NB4 (cell line): ENCODE measurements around the gene NHLRC2.

Experiments
- MAX ChIP-seq: IDR thresholded peaks from 2 replicates; pipeline ENCODE4 v1.6.1; 2011; ENCODE audit warnings: low read depth, low read length
- MYC ChIP-seq: IDR thresholded peaks from 2 replicates; pipeline ENCODE4 v1.6.1; 2011; ENCODE audit warnings: low read depth, low read length
- POLR2A ChIP-seq: IDR thresholded peaks from 2 replicates; pipeline ENCODE4 v1.6.1; 2011; ENCODE audit warnings: mild to moderate bottlenecking; ENCODE audit not compliant: insufficient read length; ENCODE audit errors: extremely low read depth
- TF ChIP-seq, protein P1 (sequence below): IDR thresholded peaks from one replicate; pipeline ENCODE4 v1.5.1; 2012; ENCODE audit warnings: low read depth, low read length

DNA sequence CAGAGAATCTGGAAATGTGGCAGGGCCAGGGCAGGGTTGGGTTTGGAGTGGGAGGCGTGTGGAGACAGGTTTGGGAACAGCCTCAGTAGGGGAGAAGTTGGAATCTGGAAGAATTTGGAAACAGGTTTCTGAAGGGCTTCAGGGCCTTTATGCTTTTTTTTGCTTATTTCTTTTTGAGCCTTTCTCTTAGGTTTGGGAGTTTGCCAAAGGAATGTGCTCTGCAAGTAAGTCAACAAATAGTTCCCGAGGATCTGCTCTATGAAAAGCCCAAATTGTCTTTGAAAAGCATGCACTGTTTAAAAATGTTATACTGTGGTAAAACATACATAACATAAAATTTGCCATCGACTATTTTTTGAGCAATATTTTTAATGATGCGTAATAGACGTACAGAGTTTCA lies 102.6 kb downstream of the NHLRC2 start:
- TF ChIP-seq, protein P1, sequence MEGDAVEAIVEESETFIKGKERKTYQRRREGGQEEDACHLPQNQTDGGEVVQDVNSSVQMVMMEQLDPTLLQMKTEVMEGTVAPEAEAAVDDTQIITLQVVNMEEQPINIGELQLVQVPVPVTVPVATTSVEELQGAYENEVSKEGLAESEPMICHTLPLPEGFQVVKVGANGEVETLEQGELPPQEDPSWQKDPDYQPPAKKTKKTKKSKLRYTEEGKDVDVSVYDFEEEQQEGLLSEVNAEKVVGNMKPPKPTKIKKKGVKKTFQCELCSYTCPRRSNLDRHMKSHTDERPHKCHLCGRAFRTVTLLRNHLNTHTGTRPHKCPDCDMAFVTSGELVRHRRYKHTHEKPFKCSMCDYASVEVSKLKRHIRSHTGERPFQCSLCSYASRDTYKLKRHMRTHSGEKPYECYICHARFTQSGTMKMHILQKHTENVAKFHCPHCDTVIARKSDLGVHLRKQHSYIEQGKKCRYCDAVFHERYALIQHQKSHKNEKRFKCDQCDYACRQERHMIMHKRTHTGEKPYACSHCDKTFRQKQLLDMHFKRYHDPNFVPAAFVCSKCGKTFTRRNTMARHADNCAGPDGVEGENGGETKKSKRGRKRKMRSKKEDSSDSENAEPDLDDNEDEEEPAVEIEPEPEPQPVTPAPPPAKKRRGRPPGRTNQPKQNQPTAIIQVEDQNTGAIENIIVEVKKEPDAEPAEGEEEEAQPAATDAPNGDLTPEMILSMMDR = no peak
- TF ChIP-seq POLR2A (no peak), MAX (no peak), MYC (no peak)
